Effector CD4-positive, alpha-beta T cell (primary cell): Measurements from ENCODE around the gene C6orf132. TPM values are rescaled to one million over a fixed set of nuclear protein-coding genes. Genes with fewer than 3 reads are reported as not detected.
"Not testable (repeated sequence)": the region's sequence is repeated elsewhere in the genome, so short reads cannot be mapped to it uniquely, and the experiment has no call there.

Experiments
- DNase-seq: peaks from one replicate; pipeline ENCODE4 v3.0.0-alpha.2; 2020
- total RNA-seq: gene quantifications from one replicate; lab custom pipeline; 2026; lab: John Stamatoyannopoulos, UW

The C6orf132 gene, protein sequence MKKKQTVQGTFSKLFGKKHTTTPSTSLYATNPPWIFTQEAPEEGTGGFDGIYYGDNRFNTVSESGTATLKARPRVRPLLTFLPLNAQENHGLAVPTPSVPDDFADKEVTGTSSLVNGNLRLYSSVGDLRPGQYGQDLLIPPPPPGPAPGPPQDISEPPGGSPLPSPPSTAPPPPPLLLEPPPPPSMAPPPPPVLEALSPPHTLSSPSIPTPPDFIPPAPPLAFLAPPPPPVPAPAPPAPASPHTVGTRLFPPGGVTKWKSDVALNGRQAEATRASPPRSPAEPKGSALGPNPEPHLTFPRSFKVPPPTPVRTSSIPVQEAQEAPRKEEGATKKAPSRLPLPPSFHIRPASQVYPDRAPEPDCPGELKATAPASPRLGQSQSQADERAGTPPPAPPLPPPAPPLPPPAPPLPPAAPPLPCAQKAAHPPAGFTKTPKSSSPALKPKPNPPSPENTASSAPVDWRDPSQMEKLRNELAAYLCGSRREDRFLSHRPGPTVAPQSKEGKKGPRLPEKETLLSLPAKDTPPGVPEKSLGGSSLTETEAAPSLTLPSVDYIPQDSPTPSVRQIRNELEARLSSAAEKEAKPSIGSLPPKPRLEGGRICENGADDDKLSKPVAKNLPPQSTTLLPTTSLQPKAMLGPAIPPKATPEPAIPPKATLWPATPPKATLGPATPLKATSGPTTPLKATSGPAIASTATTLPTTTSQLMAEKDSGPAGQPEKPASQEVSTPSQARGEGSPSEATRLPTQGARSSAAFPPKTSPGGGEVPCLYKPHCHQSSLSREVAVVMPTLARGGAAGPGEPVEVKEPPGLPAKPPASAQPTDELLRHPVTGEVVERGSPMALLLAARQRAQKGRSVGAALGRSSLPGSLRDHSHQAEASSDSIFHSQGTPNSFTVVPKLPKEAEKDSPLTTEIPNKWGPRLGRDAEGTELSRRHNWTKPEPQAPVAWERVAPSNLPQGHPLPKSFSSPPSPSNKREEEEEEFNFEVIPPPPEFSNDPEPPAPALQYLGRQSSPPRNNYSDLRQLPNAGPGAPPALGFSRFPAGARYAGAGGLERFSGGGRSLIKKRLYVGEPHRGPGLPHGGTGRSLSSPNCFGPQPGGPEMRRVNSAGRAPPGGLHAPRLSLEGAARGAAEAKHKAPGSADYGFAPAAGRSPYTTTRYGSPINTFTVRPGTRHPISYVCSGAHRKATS
- not detected for total RNA-seq

GRCh38 chr6:42142118-42142835 lies at the start of gene C6orf132:
C6orf132 (minus strand) TSS chr6:42142620; CDS start chr6:42142444, 176 bp downstream.
- DNase-seq: no peak

DNA sequence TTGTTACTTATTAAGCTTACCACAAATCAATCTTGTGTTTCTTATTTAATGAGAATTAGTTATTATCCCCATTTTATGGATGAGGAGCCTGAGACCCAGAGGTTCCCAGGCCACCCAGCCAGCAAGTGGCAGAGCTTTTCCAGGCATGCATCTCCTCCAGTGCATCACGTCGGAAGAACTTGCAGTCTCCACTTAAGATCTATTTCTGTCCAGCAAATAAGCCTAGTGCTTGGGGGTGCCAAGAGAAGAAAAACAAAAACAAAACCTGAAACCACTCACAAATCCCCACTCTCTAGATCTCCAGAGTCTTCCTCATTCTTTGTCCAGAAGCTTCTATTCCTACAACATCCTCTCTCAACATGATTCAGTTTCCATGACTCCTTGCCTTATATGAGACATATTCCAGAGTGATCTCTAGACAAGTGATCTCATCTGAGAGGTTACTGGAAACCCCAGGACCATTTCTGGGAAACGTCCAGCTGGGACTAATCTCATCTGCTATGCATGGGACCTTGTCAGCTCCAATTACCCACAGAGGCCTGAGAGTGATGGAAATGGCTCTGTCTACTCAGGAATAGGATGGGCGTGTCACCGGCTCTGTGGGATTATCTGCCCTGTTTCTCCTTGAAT lies 48.2 kb upstream of the C6orf132 start:
- no peak for DNase-seq

DNA sequence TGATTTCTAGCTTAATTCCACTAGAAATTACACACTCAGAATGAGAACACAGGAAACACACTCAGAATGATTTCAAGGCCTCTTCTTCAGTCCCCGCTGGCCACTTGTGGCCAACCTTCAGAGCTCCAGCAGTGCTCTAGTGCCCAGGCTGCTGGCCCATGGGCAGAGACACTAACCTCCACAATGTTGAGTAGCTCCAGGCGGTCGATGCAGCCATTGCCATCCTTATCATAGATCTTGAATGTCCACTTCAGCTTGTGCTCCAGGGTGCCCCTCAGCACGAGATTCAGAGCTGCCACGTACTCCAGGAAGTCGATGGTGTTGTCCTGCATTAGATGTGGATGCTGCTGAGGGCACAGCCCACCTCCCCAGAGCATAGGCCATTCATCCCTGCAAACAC lies 46.0 kb upstream of the C6orf132 start:
- no peak for DNase-seq

- no peak for DNase-seq
Measured at GRCh38 chr6:42185597-42185996, 43.2 kb upstream of the C6orf132 start.

DNA sequence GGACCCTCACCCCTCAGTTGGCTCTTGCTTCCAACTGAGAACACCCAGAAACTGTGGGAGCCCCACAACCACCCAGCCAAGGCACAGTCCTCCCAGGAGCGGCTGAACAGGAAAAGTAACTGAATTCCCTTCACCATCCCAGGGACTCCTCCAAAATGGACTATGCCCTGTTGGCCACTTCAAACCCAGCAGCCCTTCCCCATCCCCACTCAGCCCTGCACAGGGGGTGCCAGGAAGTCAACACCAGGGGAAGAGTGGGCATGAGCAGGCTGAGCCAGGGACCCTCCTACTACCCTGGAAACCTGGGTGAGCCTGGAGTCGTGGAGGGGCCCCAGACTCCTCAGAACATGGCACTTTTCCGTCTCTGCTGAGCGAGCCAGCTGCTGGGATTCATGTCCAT lies 42.1 kb upstream of the C6orf132 start:
- no peak for DNase-seq

GRCh38 chr6:42182101-42182500 lies 39.7 kb upstream of the C6orf132 start:
- no peak for DNase-seq

DNA sequence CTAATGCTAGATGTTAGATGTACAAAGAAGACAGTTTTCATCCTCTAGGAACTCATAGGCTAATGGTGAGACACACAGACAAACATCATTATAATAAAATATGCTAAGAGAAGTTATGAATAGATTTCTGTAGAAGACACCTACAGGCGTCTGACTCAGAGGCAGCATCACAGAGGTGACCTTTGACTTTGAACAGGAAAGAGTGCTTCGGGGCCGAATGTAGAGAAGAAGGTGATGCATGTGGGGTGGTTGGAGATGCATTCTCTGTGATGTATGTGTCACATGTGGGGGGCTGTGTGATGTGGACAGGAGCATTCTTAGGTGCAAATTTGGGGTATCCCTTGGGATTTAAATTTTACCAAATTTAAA lies 37.5 kb upstream of the C6orf132 start:
- no peak for DNase-seq

DNA sequence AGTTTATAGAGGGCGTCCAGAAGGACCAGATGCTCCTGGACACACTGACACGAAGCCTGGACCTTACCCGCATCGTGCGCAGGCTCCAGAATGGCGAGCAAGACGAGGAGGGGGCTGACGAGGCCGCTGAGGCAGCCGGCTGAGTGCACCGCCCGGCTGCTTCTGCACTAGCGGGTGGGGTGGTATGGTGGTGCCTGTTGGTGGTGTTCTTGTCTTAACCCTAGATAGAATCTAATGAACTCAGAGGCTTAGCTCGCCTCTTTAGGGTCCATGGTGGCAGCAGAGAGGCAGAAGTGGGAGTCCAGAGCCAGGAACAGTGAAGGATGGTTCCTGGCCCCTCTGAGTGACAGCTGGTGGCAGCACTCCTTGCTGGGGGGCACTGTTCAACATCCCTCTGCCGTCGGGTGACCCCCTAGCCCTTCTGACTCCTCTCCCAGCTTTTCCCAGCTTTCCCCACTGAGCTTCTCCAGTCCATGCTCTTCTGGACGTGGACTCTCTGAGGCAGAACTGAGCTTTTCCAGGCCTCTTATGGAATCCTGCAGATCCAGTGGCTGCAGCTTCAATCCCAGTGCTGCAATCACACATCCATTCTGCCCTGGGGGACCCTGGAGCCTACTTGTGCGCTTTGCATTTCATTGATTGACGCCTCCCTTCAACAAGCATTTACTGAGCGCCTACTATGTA lies 37.0 kb upstream of the C6orf132 start:
- no peak for DNase-seq

GRCh38 chr6:42177514-42178364 lies 35.3 kb upstream of the C6orf132 start:
- DNase-seq: no peak

DNA sequence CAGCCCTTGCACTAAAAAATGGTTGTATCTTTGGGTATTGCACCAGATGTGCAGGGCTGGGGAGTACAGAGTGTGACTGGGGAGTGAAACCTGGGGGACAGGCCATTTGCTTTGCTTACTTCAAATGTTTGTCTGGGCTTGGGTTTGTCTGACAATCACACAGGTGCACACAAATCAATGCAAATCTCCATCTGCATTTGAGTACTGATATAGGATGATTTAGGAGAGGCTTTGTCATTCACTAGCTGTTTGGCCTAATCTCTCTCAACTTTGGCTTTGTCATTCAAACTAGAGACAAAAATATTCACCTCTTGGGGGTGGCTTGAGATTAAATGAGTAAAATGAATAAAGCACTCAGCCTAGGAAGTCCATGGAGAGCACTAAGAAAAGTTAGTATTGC lies 34.6 kb upstream of the C6orf132 start:
- DNase-seq: no peak

DNA sequence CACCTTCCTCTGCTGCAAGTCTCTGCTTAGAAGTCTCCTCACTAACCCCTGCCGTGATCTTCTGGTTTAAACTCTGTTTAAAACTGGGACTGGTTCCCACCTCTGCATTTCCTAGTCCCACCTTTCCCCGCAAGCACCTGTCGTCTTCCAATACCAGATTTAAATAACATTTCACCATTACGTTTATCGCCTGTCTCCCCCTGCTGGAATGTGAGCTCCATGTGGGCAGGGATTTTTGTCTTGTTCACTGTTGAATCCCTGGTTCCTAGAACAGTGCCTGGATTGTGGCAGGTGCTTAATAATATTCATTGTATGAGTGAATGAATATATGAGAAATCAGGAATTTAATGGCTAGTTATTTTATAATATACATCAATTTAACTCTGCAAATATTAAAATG lies 33.4 kb upstream of the C6orf132 start:
- DNase-seq: no peak

GRCh38 chr6:42173101-42173500 lies 30.7 kb upstream of the C6orf132 start, which contains the start of gene GUCA1A:
GUCA1A (plus strand) TSS chr6:42173364; CDS start chr6:42173614, 250 bp downstream.
- DNase-seq: no peak

DNA sequence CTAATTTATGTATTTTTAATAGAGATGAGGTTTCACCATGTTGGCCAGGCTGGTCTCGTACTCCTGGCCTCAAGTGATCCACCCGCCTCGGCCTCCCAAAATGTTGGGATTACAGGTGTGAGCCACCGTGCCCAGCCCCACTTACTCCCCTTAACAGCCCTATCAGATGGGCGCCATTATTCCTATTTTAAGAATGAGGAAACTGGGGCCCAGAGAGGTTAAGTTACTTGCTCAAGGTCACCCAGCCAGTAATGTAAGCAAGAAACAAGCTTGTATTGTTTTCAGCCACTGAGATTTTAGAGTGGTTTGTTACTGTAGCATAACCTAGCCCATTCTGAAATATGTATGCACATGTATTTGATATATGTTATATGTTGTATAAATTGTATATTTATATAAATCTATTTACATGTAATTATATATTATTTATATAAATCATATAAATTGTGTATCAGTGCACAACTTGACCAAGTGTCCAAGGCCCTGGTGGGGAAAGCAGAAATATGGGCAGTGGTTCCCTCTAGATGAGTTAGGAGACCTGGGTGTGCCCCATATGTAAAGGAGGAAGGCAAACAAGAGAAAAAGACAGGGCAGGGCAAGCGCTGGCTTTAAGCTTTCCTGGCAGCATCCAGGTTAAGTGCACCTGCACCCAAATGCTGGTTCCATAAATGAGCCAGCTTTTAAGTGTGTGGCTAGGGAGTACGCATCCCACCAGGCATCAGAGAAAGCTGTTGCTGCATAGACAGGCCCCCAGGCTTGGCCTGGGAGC lies 29.6 kb upstream of the C6orf132 start:
- DNase-seq: no peak

DNA sequence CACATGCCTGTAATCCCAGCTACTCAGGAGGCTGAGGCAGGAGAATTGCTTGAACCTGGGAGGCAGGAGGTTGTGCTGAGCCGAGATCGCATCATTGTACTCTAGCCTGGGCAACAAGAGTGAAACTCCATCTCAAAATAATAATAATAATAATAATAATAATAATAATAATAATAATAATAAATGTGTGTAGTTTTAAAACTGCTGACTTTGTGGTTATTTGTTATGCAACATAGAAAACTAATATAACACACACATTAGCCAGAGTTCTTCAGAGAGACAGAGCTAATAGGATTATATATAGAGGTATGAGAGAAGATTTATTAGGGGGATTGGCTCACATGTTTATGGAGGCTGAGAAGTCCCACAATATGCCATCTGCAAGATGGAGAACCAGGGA lies 27.4 kb upstream of the C6orf132 start:
- not testable (repeated sequence) for DNase-seq

DNA sequence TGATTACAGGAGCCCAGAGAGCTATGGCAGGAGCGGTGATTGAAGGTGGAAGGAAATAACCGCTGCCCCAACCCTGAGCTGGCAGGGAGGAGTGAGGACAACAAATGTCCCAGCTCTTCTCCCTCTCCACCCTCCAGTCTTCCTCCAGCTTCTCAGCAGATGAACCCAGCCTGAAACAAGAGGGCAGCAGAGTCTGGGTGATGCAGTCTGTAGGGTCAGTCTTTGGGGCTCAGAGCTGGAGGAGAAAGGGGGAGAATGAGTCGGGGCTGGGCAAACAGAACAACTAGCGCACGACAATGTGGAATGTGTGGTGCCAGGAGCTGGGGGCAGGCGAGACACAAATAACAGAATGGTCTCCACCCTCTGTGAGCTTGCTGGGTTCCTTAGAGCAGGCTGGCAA lies 26.2 kb upstream of the C6orf132 start:
- DNase-seq: no peak

GRCh38 chr6:42166444-42167141 lies 24.2 kb upstream of the C6orf132 start:
- peak; percentile 69 for DNase-seq

DNA sequence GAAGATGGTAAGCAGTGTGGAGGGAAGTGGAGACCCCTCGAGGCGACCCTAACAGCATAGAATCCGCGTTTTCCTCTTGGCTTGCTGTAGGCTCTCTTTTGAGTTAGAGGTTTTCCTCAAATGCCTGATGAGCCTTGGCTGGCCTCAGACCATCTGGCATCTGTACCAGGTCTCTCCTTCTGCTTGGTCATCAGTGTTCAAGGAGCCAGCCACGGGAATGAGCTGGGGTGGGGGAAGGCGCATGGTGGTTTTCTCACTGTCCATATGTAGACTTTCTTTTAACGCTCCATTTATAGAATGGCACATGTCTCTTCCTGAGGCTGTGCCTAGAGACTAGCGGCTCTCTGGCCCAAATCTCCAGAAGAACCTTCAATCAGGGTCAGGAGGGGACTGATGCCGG lies 22.6 kb upstream of the C6orf132 start:
- no peak for DNase-seq

- no peak for DNase-seq
Measured at GRCh38 chr6:42163981-42164380, 21.6 kb upstream of the C6orf132 start.

DNA sequence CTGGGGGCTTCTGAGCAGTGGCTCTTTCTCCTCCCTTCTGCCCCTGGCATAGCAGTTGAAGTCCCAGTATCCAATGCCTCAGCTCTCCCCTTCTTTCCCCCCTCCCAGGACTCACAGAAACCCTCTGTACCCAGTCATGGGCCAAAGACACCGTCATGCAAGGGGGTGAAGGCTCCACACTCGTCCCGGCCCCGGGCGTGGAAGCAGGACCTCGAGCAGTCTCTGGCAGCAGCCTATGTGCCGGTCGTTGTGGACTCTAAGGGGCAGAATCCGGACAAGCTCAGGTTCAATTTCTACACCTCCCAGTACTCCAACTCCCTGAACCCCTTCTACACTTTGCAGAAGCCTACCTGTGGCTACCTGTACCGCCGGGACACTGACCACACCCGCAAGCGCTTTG lies 20.4 kb upstream of the C6orf132 start:
- no peak for DNase-seq
